OCI-LY7 (cell line): ENCODE results near the gene PPP2R3B. TPM values are rescaled to one million over a fixed set of nuclear protein-coding genes. Genes with fewer than 3 reads are reported as not detected.

Experiments
- BruUV-seq: library from RNA; stranded (reverse); fragments of 400-500 nt; replicated peaks from 2 replicates; lab custom pipeline; 2021; lab: Mats Ljungman, UMichigan
- CTCF ChIA-PET: fragments of 300-600 bp; sonication (Branson Sonifier 250); formaldehyde crosslinking; loops from one replicate; lab custom pipeline; 2022; ENCODE audit warnings: antibody characterized with exemption; ENCODE audit not compliant: unreplicated experiment; lab: Charles Lee
- POLR2A ChIA-PET: fragments of 300-600 bp; sonication (Branson Sonifier 250); formaldehyde crosslinking; loops from one replicate; lab custom pipeline; 2022; ENCODE audit warnings: antibody characterized with exemption; lab: Charles Lee
- DNase-seq: peaks from one replicate; pipeline ENCODE4 v3.0.0-alpha.2; 2015; ENCODE audit warnings: low spot score
- H2AFZ ChIP-seq: fragments of 200-600 bp; sonication (generic), shearing (Covaris generic); 2 replicates; pipeline ENCODE4 v1.6.1; 2014; ENCODE audit warnings: mild to moderate bottlenecking, antibody characterized with exemption, low read length, moderate library complexity
- H3K27ac ChIP-seq: fragments of 200-600 bp; sonication (generic); 2 replicates; pipeline ENCODE4 v1.5.1; 2014; ENCODE audit warnings: mixed run types, low read depth, mild to moderate bottlenecking, moderate library complexity, low read length, inconsistent platforms; ENCODE audit not compliant: poor library complexity, severe bottlenecking
- H3K36me3 ChIP-seq: fragments of 200-600 bp; sonication (generic); 2 replicates; pipeline ENCODE4 v1.6.1; 2014; ENCODE audit warnings: mild to moderate bottlenecking, antibody characterized with exemption, low read length, moderate library complexity, mixed read lengths; ENCODE audit not compliant: insufficient read depth
- H3K4me1 ChIP-seq: fragments of 200-600 bp; sonication (generic); 2 replicates; pipeline ENCODE4 v1.5.1; 2014; ENCODE audit warnings: mild to moderate bottlenecking, low read length; ENCODE audit not compliant: insufficient read depth, poor library complexity, severe bottlenecking
- H3K4me2 ChIP-seq: fragments of 200-600 bp; sonication (generic); 2 replicates; pipeline ENCODE4 v1.6.1; 2014; ENCODE audit warnings: mild to moderate bottlenecking, low read length
- H3K4me3 ChIP-seq: fragments of 200-600 bp; sonication (generic); 2 replicates; pipeline ENCODE4 v1.5.1; 2014; ENCODE audit warnings: mild to moderate bottlenecking, low read depth, low read length; ENCODE audit not compliant: poor library complexity, severe bottlenecking
- H3K79me2 ChIP-seq: fragments of 200-600 bp; sonication (generic); 2 replicates; pipeline ENCODE4 v1.6.1; 2016; ENCODE audit warnings: low read depth, mild to moderate bottlenecking, low read length, moderate library complexity, mixed read lengths; ENCODE audit not compliant: insufficient read depth
- H3K9me2 ChIP-seq: fragments of 200-600 bp; sonication (generic); 2 replicates; pipeline ENCODE4 v1.6.1; 2016; ENCODE audit warnings: mild to moderate bottlenecking, low read length, mixed read lengths; ENCODE audit not compliant: insufficient read depth
- H3K9me3 ChIP-seq: fragments of 200-600 bp; sonication (generic); 2 replicates; pipeline ENCODE4 v1.6.1; 2014; ENCODE audit warnings: mild to moderate bottlenecking, mixed run types, low read length, mixed read lengths
- H4K20me1 ChIP-seq: fragments of 200-600 bp; sonication (generic); 2 replicates; pipeline ENCODE4 v1.6.1; 2014; ENCODE audit warnings: mild to moderate bottlenecking, antibody characterized with exemption, low read length, moderate library complexity, mixed read lengths; ENCODE audit not compliant: insufficient read depth
- CTCF ChIP-seq: fragments of 200-600 bp; sonication (generic); conservative IDR thresholded peaks from 2 replicates; pipeline ENCODE4 v1.5.1; 2014; ENCODE audit warnings: mild to moderate bottlenecking, antibody characterized with exemption, low read length, moderate library complexity, mixed read lengths
- EZH2phosphoT487 ChIP-seq: fragments of 200-600 bp; sonication (generic); IDR thresholded peaks from 2 replicates; pipeline ENCODE4 v1.6.1; 2018; ENCODE audit warnings: low read depth, borderline replicate concordance, mild to moderate bottlenecking, mixed run types, antibody characterized with exemption, low read length, moderate library complexity, mixed read lengths
- intact Hi-C: fragments of 100-400 bp; cut with micrococcal nuclease; formaldehyde crosslinking; loops from one replicate; pipeline ENCODE4 v1.10.0; 2022; ENCODE audit not compliant: unreplicated experiment
- total RNA-seq, 2 experiments: library from RNA; depleted of rRNA in 1 of 2; stranded (reverse); fragments of >200 nt in 1 of 2; shearing (Covaris generic) in 1 of 2; gene quantifications; 2 replicates each; pipeline ENCODE4 v1.2.3, GENCODE V29; 2014 to 2022

PPP2R3B gene
- total RNA-seq, 2 experiments from 2014 or later, result 270 to 342 TPM

GRCh38 chrX:346034-346813 lies 40.5 kb downstream of the PPP2R3B start:
- BruUV-seq, result no TSS peak
- no peaks in the 10 kb centered on the region for H3K9me2 ChIP-seq
- H3K4me2 ChIP-seq, result no peak overlapping the region
- TF ChIP-seq EZH2phosphoT487 (no peak), CTCF (no peak)
- H2AFZ ChIP-seq, result no peak overlapping the region
- no peaks in the 10 kb centered on the region for H3K4me1 ChIP-seq
- ChIA-PET POLR2A (no interaction called here), CTCF (no interaction called here)
- H3K4me3 ChIP-seq, result no peak overlapping the region
- no peak for DNase-seq
- no peaks in the 10 kb centered on the region for H4K20me1 ChIP-seq
- intact Hi-C loops, result no loop called here
- no peaks in the 10 kb centered on the region for H3K9me3 ChIP-seq
- peaks cover 78% of the 10 kb centered on the region for H3K36me3 ChIP-seq
- no peak overlapping the region for H3K27ac ChIP-seq
- H3K79me2 ChIP-seq, result peaks cover 11% of the 10 kb centered on the region; the same call in 1 of the 2 replicates

- Histone ChIP-seq H2AFZ (no peak overlapping the region), H3K9me2 (no peaks in the 10 kb centered on the region), H3K79me2 (peaks cover 11% of the 10 kb centered on the region; the same call in 1 of the 2 replicates), H3K36me3 (peaks cover 78% of the 10 kb centered on the region), H3K27ac (no peak overlapping the region), H3K4me1 (no peaks in the 10 kb centered on the region), H4K20me1 (no peaks in the 10 kb centered on the region), H3K9me3 (no peaks in the 10 kb centered on the region), H3K4me2 (no peak overlapping the region), H3K4me3 (no peak overlapping the region)
- POLR2A ChIA-PET, result no interaction called here
- intact Hi-C loops, result no loop called here
- CTCF ChIA-PET, result no interaction called here
- no TSS peak for BruUV-seq
- TF ChIP-seq CTCF (no peak), EZH2phosphoT487 (no peak)
- DNase-seq, result no peak
Measured at GRCh38 chrX:345020-345925, 41.4 kb downstream of the PPP2R3B start.
